GM19035 (cell line): ENCODE results near the gene GHDC.
"Not testable (repeated sequence)": the region's sequence is repeated elsewhere in the genome, so short reads cannot be mapped to it uniquely, and the experiment has no call there.

ENCODE experiments used
- ATAC-seq: cut with Tn5 transposase; IDR thresholded peaks from one replicate; pipeline ENCODE4 v1.9.1; 2021; ENCODE audit not compliant: unreplicated experiment

GHDC gene

GRCh38 chr17:42203354-42203753, 9.1 kb upstream of the GHDC start:
- ATAC-seq, result no peak

GRCh38 chr17:42202696-42203095, 8.4 kb upstream of the GHDC start:
- ATAC-seq, result no peak

GRCh38 chr17:42202159-42202558, 7.9 kb upstream of the GHDC start:
- no peak for ATAC-seq

- ATAC-seq, result no peak
Measured at GRCh38 chr17:42201458-42201772, 7.1 kb upstream of the GHDC start.

- ATAC-seq, result no peak
Measured at GRCh38 chr17:42200706-42201457, 6.6 kb upstream of the GHDC start.

GRCh38 chr17:42199416-42200011, 5.2 kb upstream of the GHDC start:
- ATAC-seq, result no peak

- ATAC-seq, result no peak
Measured at GRCh38 chr17:42198897-42199296, 4.6 kb upstream of the GHDC start.

- no peak for ATAC-seq
Measured at GRCh38 chr17:42197564-42198156, 3.4 kb upstream of the GHDC start.

- no peak for ATAC-seq
Measured at GRCh38 chr17:42193216-42193968, 902 bp downstream of the GHDC start.

- ATAC-seq, result no peak
Measured at GRCh38 chr17:42192189-42193126, 1.8 kb downstream of the GHDC start.

- ATAC-seq, result no peak
Measured at GRCh38 chr17:42191275-42191608, 3.1 kb downstream of the GHDC start.

- ATAC-seq, result no peak
Measured at GRCh38 chr17:42190491-42191274, 3.6 kb downstream of the GHDC start.

- no peak for ATAC-seq
Measured at GRCh38 chr17:42189651-42189965, 4.7 kb downstream of the GHDC start.

- no peak for ATAC-seq
Measured at GRCh38 chr17:42188749-42189650, 5.3 kb downstream of the GHDC start.

- ATAC-seq, result no peak
Measured at GRCh38 chr17:42187833-42188232, 6.5 kb downstream of the GHDC start.

- ATAC-seq, result not testable (repeated sequence)
Measured at GRCh38 chr17:42186191-42186590, 8.1 kb downstream of the GHDC start.

- no peak for ATAC-seq
Measured at GRCh38 chr17:42185621-42185930, 8.7 kb downstream of the GHDC start.

GRCh38 chr17:42184713-42185620, 9.3 kb downstream of the GHDC start, which contains the start of gene HCRT:
Gene HCRT (minus strand): TSS chr17:42185452. CDS start chr17:42185365, 87 bp downstream.
- ATAC-seq, result no peak
